GM11168 (cell line): Measurements from ENCODE around the gene CYREN.
"Not testable (repeated sequence)": the region's sequence is repeated elsewhere in the genome, so short reads cannot be mapped to it uniquely, and the experiment has no call there.

Experiments
- in situ Hi-C: fragments of 300-500 bp; cut with MboI; formaldehyde crosslinking; loops from one replicate; pipeline ENCODE4 v1.12.0; 2022; ENCODE audit warnings: low sequenced_read_pairs; ENCODE audit not compliant: unreplicated experiment

The CYREN gene

GRCh38 chr7:135129579-135129978, 40.9 kb downstream of the CYREN start:
- in situ Hi-C loops: no loop called here

DNA sequence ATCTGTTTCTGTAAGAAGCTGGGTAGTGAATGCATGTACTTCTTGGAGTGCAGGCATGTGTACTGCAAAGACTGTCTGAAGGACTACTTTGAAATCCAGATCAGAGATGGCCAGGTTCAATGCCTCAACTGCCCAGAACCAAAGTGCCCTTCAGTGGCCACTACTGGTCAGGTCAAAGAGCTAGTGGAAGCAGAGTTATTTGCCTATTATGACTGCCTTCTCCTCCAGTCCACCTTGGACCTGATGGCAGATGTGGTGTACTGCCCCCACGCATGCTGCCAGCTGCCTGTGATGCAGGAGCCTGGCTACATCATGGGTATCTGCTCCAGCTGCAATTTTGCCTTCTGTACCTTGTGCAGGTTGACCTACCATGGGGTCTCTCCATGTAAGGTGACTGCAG, 41.6 kb downstream of the CYREN start:
- in situ Hi-C loops: no loop called here

GRCh38 chr7:135124631-135125030, 45.9 kb downstream of the CYREN start:
- in situ Hi-C loops: not testable (repeated sequence)

GRCh38 chr7:135121868-135122267, 48.6 kb downstream of the CYREN start:
- in situ Hi-C loops: no loop called here

GRCh38 chr7:135117096-135117495, 53.4 kb downstream of the CYREN start:
- in situ Hi-C loops: no loop called here
